Measurements from ENCODE around the gene RBBP6. TPM values are rescaled to one million over a fixed set of nuclear protein-coding genes. Genes with fewer than 3 reads are reported as not detected.
"Not testable (repeated sequence)": the region's sequence is repeated elsewhere in the genome, so short reads cannot be mapped to it uniquely, and the experiment has no call there.

RBBP6 gene
- total RNA-seq, 1 donor from 2014 or later = 56.9 TPM

GRCh38 chr16:24572069-24572468, 32.7 kb downstream of the RBBP6 start:
- no peak overlapping the region for H3K27ac Mint-ChIP-seq (ENCODE audit: unreplicated experiment)

GRCh38 chr16:24573141-24573540, 33.8 kb downstream of the RBBP6 start:
- peaks cover 14% of the 10 kb centered on the region for H3K9me3 Mint-ChIP-seq (ENCODE audit: unreplicated experiment)
- peak overlapping the region; percentile 82 for H3K27ac Mint-ChIP-seq (ENCODE audit: unreplicated experiment)
- no peaks in the 10 kb centered on the region for H3K27me3 Mint-ChIP-seq (ENCODE audit: unreplicated experiment)
- no peak for DNase-seq
- H3K36me3 Mint-ChIP-seq (ENCODE audit: unreplicated experiment) = peaks cover 54% of the 10 kb centered on the region
- H3K4me1 Mint-ChIP-seq (ENCODE audit: low read depth, unreplicated experiment) = no peaks in the 10 kb centered on the region
- no peak for TF ChIP-seq CTCF (IDR thresholded peaks at IDR 0.05; ENCODE audit: partially characterized antibody, unreplicated experiment)
- H3K4me3 Mint-ChIP-seq (ENCODE audit: unreplicated experiment) = no peak overlapping the region

More at GRCh38 chr16:24572069-24572468, 32.7 kb downstream of the RBBP6 start:
- DNase-seq = no peak
- TF ChIP-seq CTCF (IDR thresholded peaks at IDR 0.05; ENCODE audit: partially characterized antibody, unreplicated experiment) = no peak
- no peaks in the 10 kb centered on the region for H3K27me3 Mint-ChIP-seq (ENCODE audit: unreplicated experiment)
- no peaks in the 10 kb centered on the region for H3K4me1 Mint-ChIP-seq (ENCODE audit: low read depth, unreplicated experiment)
- H3K9me3 Mint-ChIP-seq (ENCODE audit: unreplicated experiment) = peaks cover 16% of the 10 kb centered on the region
- H3K4me3 Mint-ChIP-seq (ENCODE audit: unreplicated experiment) = no peak overlapping the region
- peaks cover 51% of the 10 kb centered on the region for H3K36me3 Mint-ChIP-seq (ENCODE audit: unreplicated experiment)

GRCh38 chr16:24574515-24575485, 35.4 kb downstream of the RBBP6 start:
- H3K27ac Mint-ChIP-seq (ENCODE audit: unreplicated experiment); H3K4me1 Mint-ChIP-seq (ENCODE audit: low read depth, unreplicated experiment); H3K27me3 Mint-ChIP-seq (ENCODE audit: unreplicated experiment); DNase-seq; H3K4me3 Mint-ChIP-seq (ENCODE audit: unreplicated experiment): not testable (repeated sequence)
- H3K9me3 Mint-ChIP-seq (ENCODE audit: unreplicated experiment) = peaks cover 13% of the 10 kb centered on the region
- H3K36me3 Mint-ChIP-seq (ENCODE audit: unreplicated experiment) = peaks cover 40% of the 10 kb centered on the region

GRCh38 chr16:24575791-24576190, 36.4 kb downstream of the RBBP6 start:
- not testable (repeated sequence) for H3K4me3 Mint-ChIP-seq (ENCODE audit: unreplicated experiment); DNase-seq; H3K27me3 Mint-ChIP-seq (ENCODE audit: unreplicated experiment); H3K4me1 Mint-ChIP-seq (ENCODE audit: low read depth, unreplicated experiment); H3K27ac Mint-ChIP-seq (ENCODE audit: unreplicated experiment)
- Mint-ChIP-seq H3K9me3 (ENCODE audit: unreplicated experiment) (peaks cover 13% of the 10 kb centered on the region), H3K36me3 (ENCODE audit: unreplicated experiment) (peaks cover 33% of the 10 kb centered on the region)

GRCh38 chr16:24577167-24577566, 37.8 kb downstream of the RBBP6 start:
- H3K27me3 Mint-ChIP-seq (ENCODE audit: unreplicated experiment) = no peaks in the 10 kb centered on the region

More at GRCh38 chr16:24577167-24577566, 37.8 kb downstream of the RBBP6 start:
- Mint-ChIP-seq H3K9me3 (ENCODE audit: unreplicated experiment) (peaks cover 10% of the 10 kb centered on the region), H3K27ac (ENCODE audit: unreplicated experiment) (no peak overlapping the region), H3K4me1 (ENCODE audit: low read depth, unreplicated experiment) (no peaks in the 10 kb centered on the region), H3K4me3 (ENCODE audit: unreplicated experiment) (no peak overlapping the region), H3K36me3 (ENCODE audit: unreplicated experiment) (peaks cover 19% of the 10 kb centered on the region)
- no peak for DNase-seq
- no peak for TF ChIP-seq CTCF (IDR thresholded peaks at IDR 0.05; ENCODE audit: partially characterized antibody, unreplicated experiment)

Data from glutamatergic neuron (in vitro differentiated cells).